Measurements from ENCODE around the gene CAND2. TPM values are rescaled to one million over a fixed set of nuclear protein-coding genes. Genes with fewer than 3 reads are reported as not detected.

The CAND2 gene
- total RNA-seq (2021) (0.30 and 0.37 TPM in 2 replicates), Bru-seq, nascent RNA (percentile 12 among the genes with signal in this experiment), BruChase-seq, experiment 1, labeled RNA remaining after a 2-hour chase (percentile 10 among the genes with signal in this experiment), BruChase-seq, experiment 2, labeled RNA remaining after a 6-hour chase (percentile 9 among the genes with signal in this experiment)
- long read RNA-seq, result 0 reads

GRCh38 chr3:12796171-12797123 is at the start of gene CAND2:
Gene CAND2 (plus strand): TSS chr3:12796680. CDS start chr3:12796721, 41 bp downstream.
- CTCF ChIA-PET, result interaction anchor here (0.6 to 0.7 kb wide), 2 partner anchors 9 to 659 kb away, joined by 3 read pairs; no protein-coding TSS in a partner anchor
- TF ChIP-seq EZH2 (IDR thresholded peaks at IDR 0.05; ENCODE audit: low read depth), result no peak
- no peak for TF ChIP-seq CTCF (conservative IDR thresholded peaks at IDR 0.05)
- Histone ChIP-seq H3K4me2 (no peak within 1 kb of the TSS), H3K36me3 (ENCODE audit: low read depth) (no peaks in the 10 kb centered on the region), H3K9me3 (ENCODE audit: insufficient read depth, low read depth) (no peaks in the 10 kb centered on the region), H2AFZ (no peak within 1 kb of the TSS), H3K9me2 (ENCODE audit: insufficient read depth) (no peaks in the 10 kb centered on the region), H3K27ac (no peak within 1 kb of the TSS), H3K4me1 (replicated peaks; ENCODE audit: insufficient read depth) (no peaks in the 10 kb centered on the region), H4K20me1 (ENCODE audit: insufficient read depth) (no peaks in the 10 kb centered on the region), H3K27me3 (ENCODE audit: insufficient read depth, low read depth) (no peaks in the 10 kb centered on the region), H3F3A (ENCODE audit: insufficient read depth, low read depth) (no peaks in the 10 kb centered on the region), H3K79me2 (ENCODE audit: low read depth) (no peaks in the 10 kb centered on the region), H3K4me3 (no peak within 1 kb of the TSS)
- POLR2A ChIA-PET (ENCODE audit: unreplicated experiment), result interaction anchor here (0.6 kb wide), 1 partner anchor 39 kb away, joined by 3 read pairs; no protein-coding TSS in a partner anchor
- BruUV-seq (replicated peaks), result no TSS peak
- intact Hi-C loops (cut with micrococcal nuclease; ENCODE audit: unreplicated experiment), result no loop called here
- no peak for DNase-seq

- no TSS peak for BruUV-seq (replicated peaks)
- Histone ChIP-seq H3K27me3 (ENCODE audit: insufficient read depth, low read depth) (no peaks in the 10 kb centered on the region), H3K9me3 (ENCODE audit: insufficient read depth, low read depth) (no peaks in the 10 kb centered on the region; the same call in 1 of the 2 replicates), H3K4me3 (no peak overlapping the region), H3K27ac (no peak overlapping the region), H3K4me1 (replicated peaks; ENCODE audit: insufficient read depth) (peaks cover 41% of the 10 kb centered on the region), H3K36me3 (ENCODE audit: low read depth) (peaks cover 8% of the 10 kb centered on the region), H3F3A (ENCODE audit: insufficient read depth, low read depth) (peaks cover 31% of the 10 kb centered on the region; the same call in 1 of the 2 replicates), H3K4me2 (no peak overlapping the region), H3K9me2 (ENCODE audit: insufficient read depth) (no peaks in the 10 kb centered on the region; the same call in 1 of the 2 replicates), H3K79me2 (ENCODE audit: low read depth) (no peaks in the 10 kb centered on the region), H2AFZ (no peak overlapping the region), H4K20me1 (ENCODE audit: insufficient read depth) (no peaks in the 10 kb centered on the region)
- ChIA-PET CTCF (interaction anchor here (0.7 to 1.0 kb wide), 2 partner anchors 18 to 60 kb away, joined by 3 to 5 read pairs; no protein-coding TSS in a partner anchor), POLR2A (ENCODE audit: unreplicated experiment) (interaction anchor here (0.6 kb wide), 1 partner anchor 322 kb away, joined by 4 read pairs; no protein-coding TSS in a partner anchor)
- no peak for DNase-seq
- intact Hi-C loops (cut with micrococcal nuclease; ENCODE audit: unreplicated experiment), result no loop called here
- no peak for TF ChIP-seq EZH2 (IDR thresholded peaks at IDR 0.05; ENCODE audit: low read depth)
- TF ChIP-seq CTCF (conservative IDR thresholded peaks at IDR 0.05), result no peak
Observed at GRCh38 chr3:12748477-12748876, 48.0 kb upstream of the CAND2 start.

- Histone ChIP-seq H3K79me2 (ENCODE audit: low read depth) (0 out of 2 replicates have a peak, but pooled peaks cover 4% of the 10 kb centered on the region), H3K9me3 (ENCODE audit: insufficient read depth, low read depth) (no peaks in the 10 kb centered on the region; the same call in 1 of the 2 replicates), H3K27ac (peak overlapping the region; percentile 93), H3K4me2 (peak overlapping the region; percentile 29), H3K9me2 (ENCODE audit: insufficient read depth) (no peaks in the 10 kb centered on the region; the same call in 1 of the 2 replicates), H3K36me3 (ENCODE audit: low read depth) (peaks cover 8% of the 10 kb centered on the region), H4K20me1 (ENCODE audit: insufficient read depth) (no peaks in the 10 kb centered on the region), H3K27me3 (ENCODE audit: insufficient read depth, low read depth) (no peaks in the 10 kb centered on the region), H2AFZ (no peak overlapping the region), H3F3A (ENCODE audit: insufficient read depth, low read depth) (peaks cover 41% of the 10 kb centered on the region; the same call in 1 of the 2 replicates), H3K4me3 (no peak overlapping the region), H3K4me1 (replicated peaks; ENCODE audit: insufficient read depth) (peaks cover 58% of the 10 kb centered on the region)
- BruUV-seq (replicated peaks), result no TSS peak
- ChIA-PET POLR2A (ENCODE audit: unreplicated experiment) (no interaction called here), CTCF (no interaction called here)
- intact Hi-C loops (cut with micrococcal nuclease; ENCODE audit: unreplicated experiment), result loop anchor here (5.0 to 10.0 kb wide), 4 partner anchors 62 to 555 kb away; partner anchors contain the start of gene RAF1
- peak; percentile 65 to 74 for DNase-seq
- TF ChIP-seq CTCF (conservative IDR thresholded peaks at IDR 0.05) (no peak), EZH2 (IDR thresholded peaks at IDR 0.05; ENCODE audit: low read depth) (no peak)
Observed at GRCh38 chr3:12750223-12750622, 46.3 kb upstream of the CAND2 start.

Measured in PC-9 (cell line).